H1 (cell line): ENCODE data around the gene TOPORS. TPM values are rescaled to one million over a fixed set of nuclear protein-coding genes. Genes with fewer than 3 reads are reported as not detected.

Experiments
- CTCF ChIA-PET: fragments of 300-600 bp; sonication (Branson Sonifier 250); formaldehyde crosslinking; loops from one replicate; lab custom pipeline; 2021; ENCODE audit not compliant: partially characterized antibody; lab: Charles Lee
- POLR2A ChIA-PET: fragments of 300-600 bp; sonication (Branson Sonifier 250); formaldehyde crosslinking; loops from one replicate; lab custom pipeline; 2021; ENCODE audit warnings: inconsistent platforms; ENCODE audit not compliant: partially characterized antibody; lab: Charles Lee
- DNase-seq, 2 experiments: peaks; one replicate each; pipeline versions ENCODE4 v3.0.0 to v3.0.0-alpha.2; 2010 to 2022; ENCODE audit warnings: low spot score in 2 of 2, low read depth in 1 of 2, mixed read lengths in 1 of 2
- FAIRE-seq: peaks from 2 replicates; lab custom pipeline; 2011; peaks lifted over from hg19 to GRCh38; lab: Jason Lieb, UNC
- H2AFZ ChIP-seq: 2 replicates; pipeline ENCODE4 v1.8.1; 2012; ENCODE audit warnings: low read length, inconsistent platforms
- H2AK5ac ChIP-seq: 2 replicates; pipeline ENCODE4 v1.6.1; 2013; ENCODE audit warnings: low read depth, low read length
- H2BK120ac ChIP-seq: replicated peaks from 2 replicates; pipeline ENCODE3; 2013; ENCODE audit warnings: low read depth, low read length, inconsistent platforms
- H2BK12ac ChIP-seq: 2 replicates; pipeline ENCODE4 v1.6.1; 2013; ENCODE audit warnings: low read depth, low read length
- H2BK15ac ChIP-seq: 2 replicates; pipeline ENCODE4 v1.6.1; 2013; ENCODE audit warnings: low read length
- H2BK20ac ChIP-seq: 2 replicates; pipeline ENCODE4 v1.6.1; 2013; ENCODE audit warnings: low read length
- H2BK5ac ChIP-seq: 2 replicates; pipeline ENCODE4 v1.6.1; 2013; ENCODE audit warnings: low read depth, low read length
- H3K14ac ChIP-seq: 2 replicates; pipeline ENCODE4 v1.6.1; 2013; ENCODE audit warnings: inconsistent platforms; ENCODE audit not compliant: insufficient read length
- H3K18ac ChIP-seq: 2 replicates; pipeline ENCODE4 v1.6.1; 2013; ENCODE audit warnings: low read length; ENCODE audit errors: extremely low read depth
- H3K23ac ChIP-seq: 2 replicates; pipeline ENCODE4 v1.6.1; 2013; ENCODE audit warnings: inconsistent platforms; ENCODE audit not compliant: insufficient read length
- H3K23me2 ChIP-seq: 2 replicates; pipeline ENCODE4 v1.6.1; 2013; ENCODE audit warnings: low read depth, low read length
- H3K27ac ChIP-seq: 2 replicates; pipeline ENCODE4 v1.6.1; 2011; ENCODE audit warnings: low read depth, low read length, inconsistent platforms
- H3K27me3 ChIP-seq, 4 experiments: replicated peaks in 1 of 4; 1 replicate in 1 of 4; 2 replicates in 3 of 4; pipeline versions ENCODE4 v1.6.1 to v1.8.1; 2011 to 2013; ENCODE audit warnings: low read length in 3 of 4, mild to moderate bottlenecking in 3 of 4, inconsistent platforms in 2 of 4, mixed read lengths in 2 of 4, moderate library complexity in 1 of 4; ENCODE audit not compliant: control insufficient read depth in 3 of 4, insufficient read depth in 3 of 4; ENCODE audit errors: extremely low read depth in 1 of 4
- H3K36me3 ChIP-seq, 4 experiments: 2 replicates each; pipeline versions ENCODE4 v1.6.1 to v1.8.1; 2011 to 2013; ENCODE audit warnings: mild to moderate bottlenecking in 4 of 4, low read length in 3 of 4, moderate library complexity in 2 of 4, control low read depth in 1 of 4, inconsistent platforms in 1 of 4; ENCODE audit not compliant: insufficient read depth in 4 of 4, control insufficient read depth in 2 of 4
- H3K4ac ChIP-seq: replicated peaks from 2 replicates; pipeline ENCODE3; 2013; ENCODE audit warnings: low read length, low read depth, mixed read lengths, inconsistent platforms; ENCODE audit not compliant: insufficient read length
- H3K4me1 ChIP-seq, 4 experiments: replicated peaks in 1 of 4; 1 replicate in 1 of 4; 2 replicates in 3 of 4; pipeline versions ENCODE4 v1.6.1 to v1.8.1; 2011 to 2013; ENCODE audit warnings: low read length in 3 of 4, inconsistent platforms in 2 of 4, mixed read lengths in 1 of 4; ENCODE audit not compliant: insufficient read depth in 4 of 4, control insufficient read depth in 3 of 4
- H3K4me2 ChIP-seq, 2 experiments: 2 replicates each; pipeline versions ENCODE4 v1.6.1 to v1.8.1; 2011 to 2013; ENCODE audit warnings: low read depth in 2 of 2, low read length in 2 of 2, control low read depth in 1 of 2, inconsistent platforms in 1 of 2, mild to moderate bottlenecking in 1 of 2; ENCODE audit not compliant: insufficient read depth in 1 of 2
- H3K4me3 ChIP-seq, 4 experiments: fragments of 200-600, 300-600 bp in 1 of 4; sonication (generic), shearing (Covaris generic), sonication (Bioruptor Twin) in 1 of 4; 2 replicates each; pipeline versions ENCODE4 v1.5.1 to v1.8.1; 2011 to 2016; ENCODE audit warnings: low read length in 4 of 4, low read depth in 3 of 4, control low read depth in 2 of 4, inconsistent platforms in 2 of 4, mild to moderate bottlenecking in 2 of 4, mixed read lengths in 1 of 4, moderate library complexity in 1 of 4; ENCODE audit not compliant: insufficient read depth in 2 of 4; ENCODE audit errors: extremely low read depth in 1 of 4
- H3K56ac ChIP-seq: replicated peaks from 2 replicates; pipeline ENCODE3; 2013; ENCODE audit warnings: low read depth, mild to moderate bottlenecking, mixed read lengths, low read length, inconsistent platforms; ENCODE audit not compliant: insufficient read length
- H3K79me1 ChIP-seq: 2 replicates; pipeline ENCODE4 v1.6.1; 2013; ENCODE audit warnings: low read depth, low read length, control low read depth
- H3K79me2 ChIP-seq, 2 experiments: 2 replicates each; pipeline versions ENCODE4 v1.6.1 to v1.8.1; 2012 to 2013; ENCODE audit warnings: low read length in 2 of 2, mild to moderate bottlenecking in 2 of 2, inconsistent platforms in 1 of 2; ENCODE audit not compliant: insufficient read depth in 2 of 2, control insufficient read depth in 1 of 2
- H3K9ac ChIP-seq, 4 experiments: replicated peaks in 1 of 4; 1 replicate in 1 of 4; 2 replicates in 3 of 4; pipeline versions ENCODE4 v1.6.1 to v1.8.1; 2011 to 2013; ENCODE audit warnings: low read depth in 3 of 4, low read length in 3 of 4, control low read depth in 2 of 4, mild to moderate bottlenecking in 2 of 4, moderate library complexity in 2 of 4, inconsistent platforms in 1 of 4; ENCODE audit errors: extremely low read depth in 1 of 4
- H3K9me3 ChIP-seq, 2 experiments: 2 replicates each; pipeline versions ENCODE4 v1.6.1 to v1.8.1; 2012 to 2013; ENCODE audit warnings: mild to moderate bottlenecking in 2 of 2, moderate library complexity in 2 of 2, control low read depth in 1 of 2, inconsistent platforms in 1 of 2, low read depth in 1 of 2, low read length in 1 of 2, mixed read lengths in 1 of 2; ENCODE audit not compliant: insufficient read depth in 2 of 2
- H4K20me1 ChIP-seq, 2 experiments: replicated peaks in 1 of 2; 2 replicates each; pipeline versions ENCODE3 to v1.8.1; 2011 to 2013; ENCODE audit warnings: inconsistent platforms in 2 of 2, low read length in 2 of 2, mild to moderate bottlenecking in 1 of 2; ENCODE audit not compliant: insufficient read depth in 2 of 2, control insufficient read depth in 1 of 2
- H4K5ac ChIP-seq: 2 replicates; pipeline ENCODE4 v1.6.1; 2013; ENCODE audit warnings: low read length, low read depth, mixed read lengths, inconsistent platforms; ENCODE audit not compliant: insufficient read length
- H4K8ac ChIP-seq: 2 replicates; pipeline ENCODE4 v1.8.0; 2013; ENCODE audit warnings: mild to moderate bottlenecking, moderate library complexity, low read length, inconsistent platforms; ENCODE audit not compliant: insufficient read depth; ENCODE audit errors: extremely low read depth
- H4K91ac ChIP-seq: replicated peaks from 2 replicates; pipeline ENCODE3; 2013; ENCODE audit warnings: low read length, mixed read lengths, inconsistent platforms; ENCODE audit not compliant: insufficient read length
- ASH2L ChIP-seq: fragments of 200-600, 300-600 bp; sonication (generic); IDR thresholded peaks from one replicate; pipeline ENCODE4 v1.7.1; 2017; ENCODE audit warnings: low read length
- ATF3 ChIP-seq: IDR thresholded peaks from 2 replicates; pipeline ENCODE4 v1.6.1; 2011; ENCODE audit warnings: low read depth, mild to moderate bottlenecking, low read length; ENCODE audit not compliant: insufficient read depth
- EGR1 ChIP-seq: IDR thresholded peaks from 2 replicates; pipeline ENCODE4 v1.6.1; 2011; ENCODE audit warnings: low read depth, low read length, borderline replicate concordance
- EP300 ChIP-seq, 2 experiments: IDR thresholded peaks; 1 replicate in 1 of 2; 2 replicates in 1 of 2; pipeline ENCODE4 v1.6.1; 2011 to 2012; ENCODE audit warnings: low read depth in 2 of 2, low read length in 2 of 2, mild to moderate bottlenecking in 2 of 2, borderline replicate concordance in 1 of 2, inconsistent platforms in 1 of 2, moderate library complexity in 1 of 2
- MAX ChIP-seq: IDR thresholded peaks from 2 replicates; pipeline ENCODE4 v1.6.1; 2012; ENCODE audit warnings: inconsistent platforms
- RFX5 ChIP-seq: IDR thresholded peaks from 2 replicates; pipeline ENCODE4 v1.6.1; 2011; ENCODE audit warnings: low read depth, low read length, improper control_type of control experiment, borderline replicate concordance
- TAF1 ChIP-seq: IDR thresholded peaks from 2 replicates; pipeline ENCODE4 v1.6.1; 2011; ENCODE audit warnings: mild to moderate bottlenecking, low read depth, low read length
- TAF7 ChIP-seq: optimal IDR thresholded peaks from 2 replicates; pipeline ENCODE3; 2011; ENCODE audit warnings: low read depth, mild to moderate bottlenecking, inconsistent platforms, low read length, moderate library complexity, borderline replicate concordance
- WGBS, 2 experiments: shearing (Covaris generic) in 1 of 2; methylation state at CpG; one replicate each; pipeline versions ENCODE4 v1.1.6 to v1.1.7; 2013 to 2015; ENCODE audit warnings: low lambda C conversion rate in 2 of 2, mixed read lengths in 2 of 2, inconsistent platforms in 1 of 2, low coverage in 1 of 2, missing lambda C conversion rate in 1 of 2; ENCODE audit not compliant: insufficient replicate concordance in 2 of 2, insufficient coverage in 1 of 2, insufficient read length in 1 of 2; ENCODE audit errors: extremely low coverage in 1 of 2, missing lambda C conversion rate in 1 of 2; 5-methylcytosine and 5-hydroxymethylcytosine counted together
- polyA plus RNA-seq, 7 experiments: library from polyadenylated mRNA; depleted of rRNA in 3 of 7; stranded (reverse) in 5 of 7; unstranded in 2 of 7; fragments of >200 nt in 5 of 7; fragments of 200-250 nt in 2 of 7; gene quantifications; 1 replicate in 5 of 7; 2 replicates in 1 of 7; 4 replicates in 1 of 7; pipeline versions ENCODE4 v1.2.1 to v1.2.3, GENCODE V29; 2011 to 2013; ENCODE audit warnings: missing spikeins in 2 of 7, mixed read lengths in 2 of 7
- total RNA-seq: library from RNA; stranded (reverse); fragmentation: NEBNext Ultra II Directional; extraction: Animal tissue kit (Norgen Biotek cat#: 25700); gene quantifications from 2 replicates; pipeline ENCODE4 v1.2.1, GENCODE V29; 2021

The TOPORS gene
- total and polyA plus RNA-seq, 2 of the 8 experiments (the other 6 are each of a cell fraction or from before 2014, with no cell fraction given), result 10.3 to 30.7 TPM

- Histone ChIP-seq H4K91ac (no peak overlapping the region), H2AFZ (no peak overlapping the region), H3K18ac (no peak overlapping the region), H4K5ac (no peak overlapping the region), H3K4me1 (no peaks in the 10 kb centered on the region), H2BK20ac (no peak overlapping the region), H3K9ac (no peak overlapping the region), H2AK5ac (no peak overlapping the region), H2BK12ac (0 out of 2 replicates have a peak overlapping the region, but pooled peaks have one; percentile 13), H4K20me1 (no peaks in the 10 kb centered on the region), H3K27me3 (no peaks in the 10 kb centered on the region), H3K14ac (no peak overlapping the region), H3K56ac (no peak overlapping the region), H3K36me3 (no peaks in the 10 kb centered on the region), H2BK120ac (no peak overlapping the region), H3K4ac (no peak overlapping the region), H3K4me3 (no peak overlapping the region), H3K9me3 (no peaks in the 10 kb centered on the region), H3K4me2 (no peak overlapping the region), H3K27ac (no peak overlapping the region), H3K23ac (no peak overlapping the region), H2BK5ac (no peak overlapping the region), H4K8ac (no peak overlapping the region), H3K23me2 (no peaks in the 10 kb centered on the region), H3K79me1 (no peaks in the 10 kb centered on the region), H2BK15ac (no peak overlapping the region), H3K79me2 (no peaks in the 10 kb centered on the region)
- DNase-seq, result no peak
- ChIA-PET POLR2A (interaction anchor here (2.6 kb wide), 1 partner anchor 446 kb away, joined by 9 read pairs; the partner anchor contains the start of gene DNAJA1), CTCF (interaction anchor here (0.8 to 12.2 kb wide), 34 partner anchors 11 to 394 kb away, joined by 3 to 248 read pairs (median 4); partner anchors contain the start of genes ACO1 and TMEM215)
- TF ChIP-seq TAF1 (no peak), EP300 (IDR thresholded peaks at IDR 0.05; ENCODE audit: borderline replicate concordance in 1 of 2, low read depth in 2 of 2, low read length in 2 of 2) (no peak), TAF7 (no peak), RFX5 (no peak), ATF3 (no peak), EGR1 (no peak), ASH2L (no peak), MAX (no peak)
- 70% methylated on average over 5 of the region's 5 CpGs; no CpG with 5 or more reads in 1 of the 2 experiments for WGBS, 2 experiments
- no peak for FAIRE-seq
Observed at GRCh38 chr9:32578976-32579375, 26.6 kb upstream of the TOPORS start.
